Right lobe of liver (tissue), 4 donors: ENCODE results near the gene C6orf132.

Experiments
- POLR2A ChIP-seq: fragments of 450-650 bp; IDR thresholded peaks from one replicate; pipeline ENCODE4 v1.6.1; 2017; ENCODE audit warnings: antibody characterized with exemption, mild to moderate bottlenecking
- TF ChIP-seq, protein P1 (sequence below), 4 donors: fragments of 200-600 bp in 3 of 4; fragments of 450-650 bp in 1 of 4; IDR thresholded peaks; one replicate each; pipeline versions ENCODE4 v1.5.1 to v1.8.0; 2016 to 2022; ENCODE audit warnings: antibody characterized with exemption in 4 of 4, mild to moderate bottlenecking in 2 of 4
- donor health status: DM: no; HTN: no; CAD: no.
- donor health status: DM: no; HTN: no; CAD: no.
- donor health status: DM: no; HTN: yes; CAD: no.

DNA sequence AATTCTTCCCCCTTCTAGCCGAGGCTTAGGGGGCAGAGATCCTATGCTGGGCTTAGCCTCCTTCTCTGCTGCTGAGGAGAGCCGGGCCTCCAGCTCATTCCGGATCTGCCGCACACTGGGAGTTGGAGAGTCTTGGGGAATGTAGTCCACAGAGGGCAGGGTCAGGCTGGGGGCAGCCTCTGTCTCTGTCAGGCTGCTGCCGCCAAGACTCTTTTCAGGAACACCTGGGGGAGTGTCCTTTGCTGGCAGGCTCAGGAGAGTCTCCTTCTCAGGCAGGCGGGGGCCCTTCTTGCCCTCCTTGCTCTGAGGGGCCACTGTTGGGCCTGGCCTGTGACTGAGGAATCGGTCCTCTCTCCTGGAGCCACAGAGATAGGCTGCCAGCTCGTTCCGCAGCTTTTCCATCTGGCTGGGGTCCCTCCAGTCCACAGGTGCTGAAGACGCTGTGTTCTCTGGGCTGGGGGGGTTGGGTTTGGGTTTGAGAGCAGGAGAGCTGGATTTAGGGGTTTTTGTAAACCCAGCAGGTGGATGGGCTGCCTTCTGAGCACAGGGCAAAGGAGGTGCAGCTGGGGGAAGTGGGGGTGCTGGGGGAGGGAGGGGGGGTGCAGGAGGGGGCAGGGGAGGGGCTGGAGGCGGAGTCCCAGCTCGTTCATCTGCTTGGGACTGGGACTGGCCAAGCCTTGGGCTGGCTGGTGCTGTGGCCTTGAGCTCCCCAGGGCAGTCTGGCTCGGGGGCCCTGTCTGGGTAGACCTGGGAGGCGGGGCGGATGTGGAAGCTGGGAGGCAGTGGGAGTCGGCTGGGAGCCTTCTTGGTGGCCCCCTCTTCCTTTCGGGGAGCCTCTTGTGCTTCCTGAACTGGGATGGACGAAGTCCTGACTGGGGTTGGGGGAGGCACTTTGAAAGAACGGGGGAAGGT lies 36.1 kb downstream of the C6orf132 start:
- TF ChIP-seq, protein P1, sequence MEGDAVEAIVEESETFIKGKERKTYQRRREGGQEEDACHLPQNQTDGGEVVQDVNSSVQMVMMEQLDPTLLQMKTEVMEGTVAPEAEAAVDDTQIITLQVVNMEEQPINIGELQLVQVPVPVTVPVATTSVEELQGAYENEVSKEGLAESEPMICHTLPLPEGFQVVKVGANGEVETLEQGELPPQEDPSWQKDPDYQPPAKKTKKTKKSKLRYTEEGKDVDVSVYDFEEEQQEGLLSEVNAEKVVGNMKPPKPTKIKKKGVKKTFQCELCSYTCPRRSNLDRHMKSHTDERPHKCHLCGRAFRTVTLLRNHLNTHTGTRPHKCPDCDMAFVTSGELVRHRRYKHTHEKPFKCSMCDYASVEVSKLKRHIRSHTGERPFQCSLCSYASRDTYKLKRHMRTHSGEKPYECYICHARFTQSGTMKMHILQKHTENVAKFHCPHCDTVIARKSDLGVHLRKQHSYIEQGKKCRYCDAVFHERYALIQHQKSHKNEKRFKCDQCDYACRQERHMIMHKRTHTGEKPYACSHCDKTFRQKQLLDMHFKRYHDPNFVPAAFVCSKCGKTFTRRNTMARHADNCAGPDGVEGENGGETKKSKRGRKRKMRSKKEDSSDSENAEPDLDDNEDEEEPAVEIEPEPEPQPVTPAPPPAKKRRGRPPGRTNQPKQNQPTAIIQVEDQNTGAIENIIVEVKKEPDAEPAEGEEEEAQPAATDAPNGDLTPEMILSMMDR (IDR thresholded peaks at IDR 0.05) = no peak
- no peak for TF ChIP-seq POLR2A
